IMR-90 (cell line): ENCODE results near the gene NKX6-2. TPM values are rescaled to one million over a fixed set of nuclear protein-coding genes. Genes with fewer than 3 reads are reported as not detected.

Source experiments
- ATAC-seq: fragments of 200-7000 bp; cut with Tn5 transposase; 2 replicates; pipeline ENCODE4 v1.9.1; 2020; ENCODE audit warnings: low read depth, mild to moderate bottlenecking, moderate library complexity
- BruUV-seq: library from RNA; stranded (reverse); fragments of 400-500 nt; replicated peaks from 2 replicates; lab custom pipeline; 2021; lab: Mats Ljungman, UMichigan
- CTCF ChIA-PET: fragments of 300-600 bp; formaldehyde crosslinking; extraction: SDS; loops from one replicate; lab custom pipeline; 2021; ENCODE audit warnings: antibody characterized with exemption; lab: Yijun Ruan, JAX
- POLR2A ChIA-PET: fragments of 300-600 bp; sonication (Branson Sonifier 250); formaldehyde crosslinking; loops from one replicate; lab custom pipeline; 2022; ENCODE audit warnings: antibody characterized with exemption; ENCODE audit not compliant: unreplicated experiment; lab: Charles Lee
- DNase-seq: peaks from one replicate; pipeline ENCODE4 v3.0.0; 2013
- H2AFZ ChIP-seq: replicated peaks from 2 replicates; pipeline ENCODE3; 2013; ENCODE audit warnings: low read length, mild to moderate bottlenecking; ENCODE audit not compliant: poor library complexity
- H2AK5ac ChIP-seq: 2 replicates; pipeline ENCODE4 v1.6.1; 2013; ENCODE audit warnings: low read depth, low read length, inconsistent platforms
- H2AK9ac ChIP-seq: replicated peaks from 2 replicates; pipeline ENCODE3; 2013; ENCODE audit warnings: mild to moderate bottlenecking, low read depth, low read length, moderate library complexity; ENCODE audit not compliant: poor library complexity
- H2BK120ac ChIP-seq: 2 replicates; pipeline ENCODE4 v1.6.1; 2013; ENCODE audit warnings: low read depth, low read length, inconsistent platforms
- H2BK15ac ChIP-seq: 3 replicates; pipeline ENCODE4 v1.6.1; 2013; ENCODE audit warnings: low read depth, low read length, inconsistent platforms
- H2BK20ac ChIP-seq: 2 replicates; pipeline ENCODE4 v1.6.1; 2013; ENCODE audit warnings: low read depth, mild to moderate bottlenecking, inconsistent platforms, low read length, moderate library complexity
- H2BK5ac ChIP-seq: 2 replicates; pipeline ENCODE4 v1.6.1; 2013; ENCODE audit warnings: mild to moderate bottlenecking, low read depth, low read length, inconsistent platforms; ENCODE audit not compliant: poor library complexity, severe bottlenecking
- H3K14ac ChIP-seq: replicated peaks from 2 replicates; pipeline ENCODE4 v1.6.1; 2013; ENCODE audit warnings: low read depth, low read length, inconsistent platforms
- H3K18ac ChIP-seq: 2 replicates; pipeline ENCODE4 v1.6.1; 2013; ENCODE audit warnings: low read depth, low read length, control low read depth
- H3K23ac ChIP-seq: 2 replicates; pipeline ENCODE4 v1.6.1; 2013; ENCODE audit warnings: low read depth, low read length, inconsistent platforms
- H3K27ac ChIP-seq: 2 replicates; pipeline ENCODE4 v1.5.1; 2013; ENCODE audit warnings: mild to moderate bottlenecking, control low read depth, low read length; ENCODE audit not compliant: insufficient read depth
- H3K27me3 ChIP-seq: 2 replicates; pipeline ENCODE4 v1.6.1; 2013; ENCODE audit warnings: low read length; ENCODE audit not compliant: control insufficient read depth, insufficient read depth
- H3K36me3 ChIP-seq: 2 replicates; pipeline ENCODE4 v1.6.1; 2013; ENCODE audit warnings: low read length, mixed read lengths; ENCODE audit not compliant: control insufficient read depth, insufficient read depth
- H3K4ac ChIP-seq: 2 replicates; pipeline ENCODE4 v1.6.1; 2013; ENCODE audit warnings: low read depth, low read length, inconsistent platforms
- H3K4me1 ChIP-seq: 2 replicates; pipeline ENCODE4 v1.6.1; 2013; ENCODE audit warnings: low read length, mixed read lengths; ENCODE audit not compliant: control insufficient read depth, insufficient read depth
- H3K4me2 ChIP-seq: 2 replicates; pipeline ENCODE4 v1.6.1; 2013; ENCODE audit warnings: low read depth, mild to moderate bottlenecking, control low read depth, low read length, moderate library complexity
- H3K4me3 ChIP-seq: 2 replicates; pipeline ENCODE4 v1.5.1; 2013; ENCODE audit warnings: low read depth, mild to moderate bottlenecking, control low read depth, low read length, moderate library complexity; ENCODE audit not compliant: insufficient read depth
- H3K56ac ChIP-seq: 2 replicates; pipeline ENCODE4 v1.6.1; 2013; ENCODE audit warnings: low read length, inconsistent platforms; ENCODE audit not compliant: insufficient read depth; ENCODE audit errors: extremely low read depth
- H3K79me1 ChIP-seq, 2 experiments: 2 replicates each; pipeline ENCODE4 v1.6.1; 2013; ENCODE audit warnings: low read length in 2 of 2, inconsistent platforms in 1 of 2, low read depth in 1 of 2
- H3K9ac ChIP-seq: 2 replicates; pipeline ENCODE4 v1.6.1; 2013; ENCODE audit warnings: low read depth, low read length, control low read depth
- H3K9me1 ChIP-seq: 2 replicates; pipeline ENCODE4 v1.6.1; 2013; ENCODE audit warnings: low read length, inconsistent platforms; ENCODE audit not compliant: insufficient read depth
- H3K9me3 ChIP-seq: 2 replicates; pipeline ENCODE4 v1.6.1; 2013; ENCODE audit warnings: low read length; ENCODE audit not compliant: control insufficient read depth, insufficient read depth
- H4K20me1 ChIP-seq: 2 replicates; pipeline ENCODE4 v1.6.1; 2013; ENCODE audit warnings: low read length, inconsistent platforms; ENCODE audit not compliant: insufficient read depth
- H4K5ac ChIP-seq: 2 replicates; pipeline ENCODE4 v1.6.1; 2013; ENCODE audit warnings: mild to moderate bottlenecking, low read depth, low read length, control low read depth
- H4K8ac ChIP-seq, 2 experiments: 2 replicates each; pipeline ENCODE4 v1.6.1; 2013; ENCODE audit warnings: low read depth in 2 of 2, low read length in 2 of 2, control low read depth in 1 of 2, inconsistent platforms in 1 of 2
- H4K91ac ChIP-seq: 2 replicates; pipeline ENCODE4 v1.6.1; 2013; ENCODE audit warnings: low read depth, low read length, inconsistent platforms; ENCODE audit not compliant: insufficient read depth
- BHLHE40 ChIP-seq: fragments of 150-350 bp; IDR thresholded peaks from 2 replicates; pipeline ENCODE4 v1.6.1; 2016; ENCODE audit warnings: mild to moderate bottlenecking, low read depth, low read length
- WGBS, 2 experiments: methylation state at CpG; one replicate each; pipeline versions ENCODE4 v1.1.5 to v1.1.7; 2013; ENCODE audit warnings: missing lambda C conversion rate in 2 of 2; ENCODE audit not compliant: insufficient read length in 1 of 2; ENCODE audit errors: extremely low coverage in 2 of 2; 5-methylcytosine and 5-hydroxymethylcytosine counted together
- dilution Hi-C: fragments of 300-500 bp; cut with HindIII; formaldehyde crosslinking; loops from one replicate; pipeline ENCODE4 v1.14.3; 2018; ENCODE audit warnings: low sequenced_read_pairs; ENCODE audit not compliant: unreplicated experiment
- in situ Hi-C: fragments of 300-500 bp; cut with MboI; formaldehyde crosslinking; loops from 3 replicates; pipeline ENCODE4 v1.14.3; 2019; ENCODE audit warnings: low sequenced_read_pairs, inconsistent platforms, mixed read lengths
- intact Hi-C: fragments of 100-400 bp; cut with micrococcal nuclease; formaldehyde crosslinking; loops from 2 replicates; pipeline ENCODE4 v1.10.0; 2022
- polyA plus RNA-seq, 3 experiments: library from polyadenylated mRNA; depleted of rRNA; stranded (reverse); fragments of >200 nt; gene quantifications; 2 replicates each; pipeline ENCODE4 v1.2.3, GENCODE V29; 2012; ENCODE audit warnings: low replicate concordance in 1 of 3
- total RNA-seq: library from RNA; depleted of rRNA; stranded (reverse); fragments of >200 nt; gene quantifications from 2 replicates; pipeline ENCODE4 v1.2.3, GENCODE V29; 2012

The NKX6-2 gene
- total and polyA plus RNA-seq, 2 of the 4 experiments (the other 2 are of a cell fraction), result not detected

GRCh38 chr10:132802694-132803320, 16.9 kb upstream of the NKX6-2 start:
- H3K36me3 ChIP-seq, result no peaks in the 10 kb centered on the region
- ChIA-PET POLR2A (no interaction called here), CTCF (no interaction called here)
- H3K18ac ChIP-seq, result no peak overlapping the region
- in situ Hi-C loops (no loop called here), dilution Hi-C loops (no loop called here), intact Hi-C loops (no loop called here)
- no peaks in the 10 kb centered on the region for H3K9me1 ChIP-seq
- no peak overlapping the region for H3K4ac ChIP-seq
- H3K27me3 ChIP-seq, result peaks cover 15% of the 10 kb centered on the region; the same call in 1 of the 2 replicates
- H3K4me3 ChIP-seq, result no peak overlapping the region
- H2AFZ ChIP-seq, result no peak overlapping the region
- no peak overlapping the region for H4K5ac ChIP-seq
- no CpG with 5 or more reads among the region's 16 CpGs for WGBS, 2 experiments
- no peak overlapping the region for H3K14ac ChIP-seq
- TF ChIP-seq BHLHE40, result no peak
- no peak overlapping the region for H3K56ac ChIP-seq
- no peak overlapping the region for H2AK9ac ChIP-seq
- DNase-seq (no peak), ATAC-seq (no peak)
- no peak overlapping the region for H3K23ac ChIP-seq
- H3K79me1 ChIP-seq, result no peaks in the 10 kb centered on the region
- H4K20me1 ChIP-seq, result no peaks in the 10 kb centered on the region
- no peak overlapping the region for H2AK5ac ChIP-seq
- H3K9me3 ChIP-seq, result peaks cover 5% of the 10 kb centered on the region
- no peak overlapping the region for H3K9ac ChIP-seq
- H2BK120ac ChIP-seq, result no peak overlapping the region
- H3K27ac ChIP-seq, result no peak overlapping the region
- H2BK5ac ChIP-seq, result no peak overlapping the region
- no peak overlapping the region for H4K91ac ChIP-seq
- no peak overlapping the region for H3K4me2 ChIP-seq
- no peak overlapping the region for H4K8ac ChIP-seq
- no peak overlapping the region for H2BK20ac ChIP-seq
- H2BK15ac ChIP-seq, result no peak overlapping the region
- H3K4me1 ChIP-seq, result no peaks in the 10 kb centered on the region
- no TSS peak for BruUV-seq
